ENCODE results near the gene MAPK8IP2. TPM values are rescaled to one million over a fixed set of nuclear protein-coding genes. Genes with fewer than 3 reads are reported as not detected.

MAPK8IP2 gene
- 2.4 to 4.3 TPM (median 3.7 TPM) in 5 replicates for total RNA-seq (2022; extraction: Qiagen RNA extraction; ENCODE audit: low read depth)

DNA sequence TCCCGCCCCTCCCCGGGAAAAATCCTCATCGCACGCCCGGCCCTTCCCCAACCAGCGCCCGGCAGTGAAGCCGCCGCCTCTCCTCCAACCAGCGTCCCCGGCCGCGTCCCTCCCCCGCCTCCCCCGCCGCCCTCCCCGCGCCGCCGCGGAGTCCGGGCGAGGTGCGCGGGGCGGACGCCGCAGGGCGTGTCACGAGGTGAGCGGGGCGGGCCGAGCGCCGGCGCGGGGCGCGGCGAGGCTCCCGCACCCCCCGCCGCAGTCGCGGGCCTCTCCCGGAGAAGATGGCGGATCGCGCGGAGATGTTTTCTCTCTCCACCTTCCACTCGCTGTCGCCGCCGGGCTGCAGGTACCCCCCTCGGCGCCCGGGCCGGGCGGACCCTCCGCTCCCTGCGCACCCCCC lies at the start of gene MAPK8IP2:
Gene MAPK8IP2, plus strand, starts transcription at position 256 of the 400 bp plus-strand sequence. Its CDS starts 26 bp downstream, at position 282.

DNA sequence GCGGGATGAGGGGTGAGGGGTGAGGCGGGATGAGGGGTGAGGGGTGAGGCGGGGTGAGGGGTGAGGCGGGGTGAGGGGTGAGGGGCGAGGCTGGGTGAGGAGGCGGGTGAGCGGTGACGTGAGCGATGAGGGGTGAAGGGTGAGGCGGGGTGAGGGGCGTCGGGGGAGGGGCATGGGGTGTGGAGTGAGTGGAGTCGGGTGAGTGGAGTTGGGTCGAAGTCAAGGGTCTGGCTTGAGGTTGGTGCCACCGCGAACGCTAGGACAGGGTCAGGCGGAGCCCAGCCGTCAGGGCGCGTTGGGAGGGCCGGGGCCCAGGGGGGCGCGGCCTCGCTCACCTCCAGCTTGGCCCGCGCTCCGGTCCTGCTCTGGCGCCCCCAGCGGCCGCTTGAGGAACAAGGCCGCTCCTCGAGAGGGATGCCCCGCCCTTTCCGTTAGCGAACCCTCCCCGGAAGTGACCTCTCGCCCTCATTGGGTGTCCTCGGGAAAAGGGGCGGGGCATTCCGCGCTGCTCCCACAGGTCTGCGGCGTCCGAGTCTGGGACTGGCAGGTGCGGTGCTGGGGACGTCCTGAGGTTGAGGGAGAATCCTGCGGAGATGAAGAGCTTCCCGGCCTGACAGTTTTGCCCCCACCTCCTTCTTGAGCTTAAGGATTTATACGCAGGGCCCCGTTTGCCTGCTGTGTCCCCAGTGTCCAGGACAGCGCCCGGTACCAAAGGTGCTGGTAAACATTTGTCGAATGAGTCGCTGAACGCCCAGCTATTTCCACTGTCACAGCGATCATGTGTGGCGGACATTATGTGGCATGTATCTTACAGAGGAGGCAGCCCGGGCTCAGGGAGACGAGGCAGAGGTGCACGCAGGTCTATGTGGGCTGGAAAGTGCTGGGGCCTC lies 37.8 kb upstream of the MAPK8IP2 start, which contains the start of gene SYCE3:
Gene SYCE3, minus strand, starts transcription at position 397 of the 890 bp plus-strand sequence. CDS start 6,514 bp downstream, outside the sequence.

DNA sequence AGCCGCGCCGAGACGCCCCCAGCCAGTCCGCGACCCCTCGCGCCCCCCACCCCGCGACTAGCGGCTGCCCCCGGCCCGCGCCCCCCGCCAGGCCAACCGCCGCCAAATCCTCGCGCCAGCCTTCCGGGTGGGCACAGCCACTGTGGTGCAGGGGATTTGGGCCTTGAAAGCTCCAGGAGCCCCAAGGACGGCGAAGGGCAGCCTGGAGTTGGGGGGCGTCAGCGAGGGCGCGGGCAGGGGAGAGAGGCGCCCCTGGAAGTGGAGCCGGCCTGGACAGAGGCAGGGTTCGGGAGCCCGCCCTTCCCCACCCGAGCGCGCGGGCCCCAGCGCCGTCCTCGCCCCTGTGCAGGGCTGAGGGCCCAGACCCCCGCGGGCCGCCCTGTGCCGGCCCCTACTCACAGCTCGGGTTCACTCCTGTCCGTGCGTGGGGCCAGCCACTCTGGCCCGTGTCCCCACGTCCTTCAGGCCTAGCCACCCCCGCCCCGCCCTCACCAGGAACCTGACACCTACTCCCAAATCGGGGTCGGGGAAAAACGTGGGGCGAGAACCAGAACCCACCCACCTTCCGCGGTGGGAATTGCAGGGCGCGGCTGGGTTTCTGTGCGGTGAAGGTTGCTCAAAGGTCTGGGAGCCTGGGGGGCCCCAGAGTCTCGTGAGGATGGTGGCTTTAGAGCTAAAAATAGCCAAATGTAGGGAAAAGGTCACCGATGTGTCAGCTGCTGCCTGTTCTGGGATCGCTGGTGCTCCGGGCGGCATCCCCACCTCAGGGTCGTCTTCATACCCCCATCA lies 22.4 kb upstream of the MAPK8IP2 start, which contains the start of gene CPT1B:
Gene CPT1B, minus strand, starts transcription at position 441 of the 789 bp plus-strand sequence. CDS start 512 bp downstream, outside the sequence.

DNA sequence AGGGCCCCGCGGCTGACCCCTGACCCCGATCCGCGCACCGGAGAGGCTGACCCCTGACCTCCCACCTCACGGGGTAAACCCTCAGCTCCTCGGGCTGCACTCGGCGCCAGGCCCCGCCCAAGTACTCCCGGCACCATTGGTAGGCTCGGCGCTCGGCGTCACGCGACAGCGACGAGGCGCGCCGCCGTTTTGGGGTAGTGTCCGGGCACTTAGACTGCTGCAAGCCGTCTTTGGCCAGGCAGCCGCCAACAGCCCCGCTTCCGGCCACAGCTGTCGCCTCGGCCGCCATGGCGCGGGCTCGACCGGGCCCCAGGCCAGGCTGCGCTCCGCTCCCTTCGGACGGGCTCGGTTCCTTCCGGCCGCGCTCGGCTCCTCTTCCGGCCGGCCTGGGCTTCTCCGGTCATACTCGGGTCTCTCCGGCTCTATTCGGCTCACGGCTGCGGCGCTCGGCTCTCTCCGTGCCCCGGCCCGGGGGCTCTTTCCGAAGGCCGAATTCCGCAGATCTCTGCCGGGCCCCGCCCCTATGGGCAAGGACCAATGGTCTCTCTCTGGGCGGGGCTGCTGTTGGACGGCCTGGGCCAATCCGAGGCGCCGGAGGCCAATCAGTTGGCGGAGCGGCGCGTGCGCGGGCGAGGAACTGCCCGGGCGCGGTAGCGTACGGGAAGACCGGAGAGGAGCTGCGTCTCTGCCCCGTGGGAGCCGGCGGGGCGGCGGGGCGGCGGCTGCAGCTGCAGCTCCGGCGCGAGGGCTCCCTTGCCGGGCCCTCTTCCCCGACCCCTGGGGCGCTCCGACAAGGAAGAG lies 17.9 kb upstream of the MAPK8IP2 start, which contains the start of gene CHKB:
Gene CHKB, minus strand, starts transcription at position 357 of the 801 bp plus-strand sequence. Its CDS starts 68 bp downstream, at position 289.

DNA sequence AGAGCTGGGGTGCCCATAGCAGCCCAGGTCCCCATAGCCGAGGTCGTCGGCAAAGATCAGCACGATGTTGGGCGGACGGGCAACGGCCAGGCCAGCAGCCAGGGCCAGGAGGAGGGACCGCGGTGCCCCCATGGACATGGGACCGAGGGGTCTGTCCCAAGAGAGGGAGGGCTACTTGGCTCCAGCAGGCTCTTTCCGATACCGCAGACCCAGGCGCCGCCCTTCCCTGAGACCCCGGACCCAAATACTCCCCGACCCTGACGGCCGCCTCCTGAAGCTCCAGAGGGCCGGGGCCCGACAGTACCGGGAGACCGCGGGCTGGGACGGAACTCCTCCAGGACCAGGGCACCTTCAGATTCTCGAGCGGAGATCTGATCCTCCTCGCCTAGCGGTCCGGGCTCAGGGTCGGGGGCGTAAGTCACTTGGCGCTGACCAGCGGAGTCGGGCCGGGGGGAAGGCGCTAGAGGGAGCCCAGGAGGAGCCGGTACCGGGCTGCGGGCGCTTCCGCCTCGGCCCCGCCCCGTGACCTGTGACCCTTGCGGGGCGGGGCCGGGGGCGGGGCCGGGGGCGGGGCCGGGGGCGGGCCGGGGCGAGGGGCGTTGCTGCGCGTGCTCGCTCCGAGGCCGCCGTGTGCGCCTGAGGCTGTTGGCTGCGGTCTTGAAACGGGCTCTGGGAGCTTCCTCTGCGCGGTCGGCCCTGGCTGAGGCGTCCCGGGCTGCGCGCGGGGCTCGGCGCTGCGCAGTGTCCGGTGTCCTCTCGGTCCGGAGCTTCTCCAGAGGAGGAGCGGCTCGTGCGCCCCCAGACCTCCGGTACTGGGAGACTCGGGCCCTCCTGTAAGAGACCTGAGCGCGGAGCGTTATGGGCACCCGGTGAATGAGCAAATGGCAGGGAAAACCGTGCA lies 27.3 kb downstream of the MAPK8IP2 start, which contains the start of gene ARSA:
Gene ARSA, minus strand, starts transcription at position 511 of the 901 bp plus-strand sequence. Its CDS starts 373 bp downstream, at position 138.

Other genes with a start within 250 kb of the MAPK8IP2 start
- gene SBF1, start 125.8 kb upstream of the MAPK8IP2 start, total RNA-seq (2022; extraction: Qiagen RNA extraction; ENCODE audit: low read depth) = 18.1 to 29.4 TPM (median 23.4 TPM) in 5 replicates
- gene ADM2, start 119.2 kb upstream of the MAPK8IP2 start, total RNA-seq (2022; extraction: Qiagen RNA extraction; ENCODE audit: low read depth) = 0.41 to 0.73 TPM (median 0.58 TPM) in 5 replicates
- gene MIOX, start 113.9 kb upstream of the MAPK8IP2 start, total RNA-seq (2022; extraction: Qiagen RNA extraction; ENCODE audit: low read depth) = 0.09 to 0.14 TPM in 2 of 5 replicates, not detected in the others
- 34.0 to 51.8 TPM (median 43.2 TPM) in 5 replicates for gene LMF2, start 93.1 kb upstream of the MAPK8IP2 start, total RNA-seq (2022; extraction: Qiagen RNA extraction; ENCODE audit: low read depth)
- gene NCAPH2, start 92.6 kb upstream of the MAPK8IP2 start, total RNA-seq (2022; extraction: Qiagen RNA extraction; ENCODE audit: low read depth) = 34.1 to 42.1 TPM (median 37.3 TPM) in 5 replicates
- gene SCO2, start 75.2 kb upstream of the MAPK8IP2 start, total RNA-seq (2022; extraction: Qiagen RNA extraction; ENCODE audit: low read depth) = 2.6 to 8.0 TPM (median 5.4 TPM) in 5 replicates
- gene TYMP, start 70.8 kb upstream of the MAPK8IP2 start, total RNA-seq (2022; extraction: Qiagen RNA extraction; ENCODE audit: low read depth) = 9.5 to 19.2 TPM (median 17.9 TPM) in 5 replicates
- gene KLHDC7B, start 54.9 kb upstream of the MAPK8IP2 start, total RNA-seq (2022; extraction: Qiagen RNA extraction; ENCODE audit: low read depth) = 0.02 to 0.05 TPM (median 0.05 TPM) in 3 of 5 replicates, not detected in the others
- gene SYCE3, start 37.9 kb upstream of the MAPK8IP2 start, total RNA-seq (2022; extraction: Qiagen RNA extraction; ENCODE audit: low read depth) = 0.30 to 0.80 TPM (median 0.40 TPM) in 4 of 5 replicates, not detected in the other
- gene CPT1B, start 22.4 kb upstream of the MAPK8IP2 start, total RNA-seq (2022; extraction: Qiagen RNA extraction; ENCODE audit: low read depth) = 7.4 to 17.3 TPM (median 15.7 TPM) in 5 replicates
- 13.0 to 21.1 TPM (median 20.6 TPM) in 5 replicates for gene CHKB, start 17.9 kb upstream of the MAPK8IP2 start, total RNA-seq (2022; extraction: Qiagen RNA extraction; ENCODE audit: low read depth)
- 19.5 to 24.0 TPM (median 21.0 TPM) in 5 replicates for gene ARSA, start 27.4 kb downstream of the MAPK8IP2 start, total RNA-seq (2022; extraction: Qiagen RNA extraction; ENCODE audit: low read depth)
- gene SHANK3, start 72.0 kb downstream of the MAPK8IP2 start, total RNA-seq (2022; extraction: Qiagen RNA extraction; ENCODE audit: low read depth) = 2.6 to 5.4 TPM (median 4.1 TPM) in 5 replicates
- 0.06 TPM in 2 of 5 replicates, not detected in the others for gene ACR, start 137.4 kb downstream of the MAPK8IP2 start, total RNA-seq (2022; extraction: Qiagen RNA extraction; ENCODE audit: low read depth)
- 14.9 to 22.7 TPM (median 21.8 TPM) in 5 replicates for gene RABL2B, start 182.8 kb downstream of the MAPK8IP2 start, total RNA-seq (2022; extraction: Qiagen RNA extraction; ENCODE audit: low read depth)